HG03139 (cell line): Measurements from ENCODE around the gene MCTP2.

ENCODE experiments used
- ATAC-seq: cut with Tn5 transposase; IDR thresholded peaks from one replicate; pipeline ENCODE4 v1.9.1; 2021; ENCODE audit not compliant: unreplicated experiment

Gene MCTP2

DNA sequence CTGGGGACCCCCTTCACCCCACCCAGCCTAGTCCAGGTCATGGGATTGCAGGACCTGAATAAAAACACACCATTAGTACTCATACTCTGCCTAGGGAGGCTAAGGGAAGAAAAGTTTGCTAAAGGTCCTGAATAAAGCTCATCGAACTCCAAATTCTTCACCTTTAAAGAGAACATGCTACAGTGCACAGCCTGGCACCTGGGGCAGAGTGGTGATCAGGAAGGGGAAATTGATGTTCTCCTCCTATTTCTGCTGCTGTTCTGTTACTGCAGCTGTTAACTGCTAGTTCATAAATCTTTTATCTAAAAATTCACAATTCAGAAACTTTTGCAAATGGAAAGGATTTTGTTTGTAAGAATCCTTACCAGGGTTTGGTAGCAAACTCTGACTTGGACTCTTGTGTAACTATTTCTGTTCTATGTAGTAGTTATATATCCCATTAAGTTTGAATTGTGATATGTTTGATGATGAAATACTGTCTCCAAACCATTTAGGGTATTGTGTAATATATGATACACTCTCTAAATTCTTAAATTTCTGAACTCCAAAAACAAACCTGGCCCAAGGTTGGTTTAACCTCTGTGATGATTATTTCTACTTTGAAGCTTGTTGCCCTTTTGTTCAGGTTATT, 27.9 kb downstream of the MCTP2 start:
- ATAC-seq: no peak

DNA sequence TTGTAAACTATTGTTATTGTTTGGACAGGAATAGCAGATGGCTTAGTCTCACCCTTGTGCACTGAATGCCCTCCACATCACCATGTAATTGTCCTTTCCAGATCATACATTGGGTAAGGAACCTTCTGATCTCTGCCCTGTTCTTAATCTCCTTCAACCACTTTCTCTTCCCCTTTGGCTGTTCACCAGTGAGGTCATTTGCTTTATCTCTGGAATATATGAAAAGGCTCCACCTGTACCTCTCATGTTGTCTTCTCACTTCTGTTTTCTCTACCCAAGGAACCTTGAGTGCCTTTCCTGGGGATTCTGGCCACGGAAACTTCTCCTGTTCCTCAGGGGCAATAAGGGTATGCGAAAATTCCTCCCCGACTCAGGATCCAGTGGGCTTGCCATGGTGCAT, 28.5 kb downstream of the MCTP2 start:
- no peak for ATAC-seq

DNA sequence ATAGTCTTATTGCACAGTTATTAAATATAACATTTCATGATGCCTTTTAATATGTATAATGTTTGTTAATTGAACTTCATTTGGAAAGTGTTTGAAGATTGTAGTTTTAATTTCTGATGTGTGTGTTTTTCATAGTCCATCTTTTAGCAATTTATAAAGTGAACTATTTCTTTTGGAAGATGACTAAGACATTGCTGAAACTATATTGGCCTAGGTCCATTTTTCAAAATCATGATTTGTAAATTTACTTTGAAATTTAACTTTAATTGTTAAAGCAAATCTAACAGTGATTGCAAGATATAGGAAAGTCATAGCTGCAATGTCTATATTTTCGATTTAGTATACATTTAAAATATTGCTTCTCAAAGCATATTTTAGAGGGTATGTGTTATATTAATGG, 30.8 kb downstream of the MCTP2 start:
- no peak for ATAC-seq

DNA sequence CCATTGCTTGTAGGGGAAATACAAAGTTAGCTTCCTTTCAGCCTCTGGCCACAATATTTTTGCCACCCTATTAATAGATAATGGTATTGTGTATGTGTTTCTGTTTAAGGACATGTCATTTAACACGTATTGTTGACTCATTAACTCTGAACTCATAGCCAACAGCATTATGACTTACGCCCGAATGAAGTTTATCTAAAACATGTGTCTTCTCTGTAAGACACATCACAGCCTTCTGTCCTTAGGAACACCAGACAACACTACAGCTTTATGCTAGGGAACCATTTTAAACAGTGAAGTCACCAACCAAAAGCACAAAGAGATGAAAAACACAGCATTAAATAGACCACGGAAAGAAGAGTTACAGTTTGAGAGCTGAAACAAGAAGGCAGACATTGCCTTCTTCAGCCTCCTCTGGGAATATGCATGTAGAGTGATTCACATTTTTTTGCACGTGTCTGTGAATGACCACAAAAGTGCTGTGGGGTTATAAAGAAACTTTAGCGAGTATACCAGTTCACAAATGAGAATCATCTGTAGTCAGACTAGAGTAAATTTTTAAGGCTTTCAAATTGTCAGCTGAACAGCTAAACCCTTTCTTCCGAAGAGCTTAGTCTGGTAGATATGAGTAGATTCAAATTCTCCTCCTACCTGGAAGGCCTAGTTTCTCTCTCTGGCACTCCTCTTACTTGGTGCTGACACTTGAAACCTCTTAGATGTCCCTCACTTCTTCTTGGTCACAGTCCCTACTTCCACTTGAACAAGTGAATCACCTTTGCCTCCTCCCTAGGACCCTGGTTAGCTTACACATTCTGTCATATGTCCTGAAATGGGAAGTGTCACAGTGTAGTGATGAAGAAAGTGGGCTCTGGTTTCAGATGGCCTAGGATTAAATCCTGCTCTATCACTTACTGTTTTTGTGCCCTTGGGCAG, 32.2 kb downstream of the MCTP2 start:
- ATAC-seq: peak; percentile 64

DNA sequence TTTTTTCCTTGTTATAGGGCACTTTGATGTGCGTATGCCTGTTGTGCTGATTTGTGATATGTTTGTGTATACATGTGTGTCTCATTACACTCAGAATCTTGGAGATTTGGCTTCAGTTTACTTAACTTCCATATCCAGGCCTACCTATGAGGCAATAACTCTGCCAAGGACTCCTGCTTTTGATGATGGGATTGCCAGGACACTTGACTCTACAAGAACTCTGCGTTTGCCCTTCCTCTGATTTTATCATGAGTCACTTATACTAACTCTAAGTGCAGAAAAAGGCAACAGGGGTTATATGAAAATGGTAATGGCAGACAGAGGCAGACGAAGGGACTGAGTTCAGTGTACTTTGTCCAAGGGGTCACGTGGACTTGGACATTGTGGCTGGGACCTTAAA, 33.6 kb downstream of the MCTP2 start:
- no peak for ATAC-seq

DNA sequence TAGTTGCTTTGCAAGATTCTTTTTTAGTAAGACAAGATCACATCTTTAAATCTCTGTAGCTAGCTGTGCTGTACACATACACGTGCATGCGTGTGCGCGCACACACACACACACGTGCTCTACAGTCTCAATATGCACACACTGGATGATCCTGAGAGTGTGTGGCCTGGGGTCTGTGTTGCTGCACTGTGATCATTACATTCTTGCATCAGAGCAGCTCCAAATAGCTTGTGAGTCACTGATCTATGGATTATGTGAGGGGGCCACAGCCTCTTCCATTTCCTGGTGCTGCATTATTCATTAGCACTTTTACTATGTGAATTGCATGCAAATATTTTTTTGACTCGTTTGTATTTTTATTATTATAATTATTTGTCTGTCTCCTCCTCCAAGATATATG, 34.6 kb downstream of the MCTP2 start:
- no peak for ATAC-seq

DNA sequence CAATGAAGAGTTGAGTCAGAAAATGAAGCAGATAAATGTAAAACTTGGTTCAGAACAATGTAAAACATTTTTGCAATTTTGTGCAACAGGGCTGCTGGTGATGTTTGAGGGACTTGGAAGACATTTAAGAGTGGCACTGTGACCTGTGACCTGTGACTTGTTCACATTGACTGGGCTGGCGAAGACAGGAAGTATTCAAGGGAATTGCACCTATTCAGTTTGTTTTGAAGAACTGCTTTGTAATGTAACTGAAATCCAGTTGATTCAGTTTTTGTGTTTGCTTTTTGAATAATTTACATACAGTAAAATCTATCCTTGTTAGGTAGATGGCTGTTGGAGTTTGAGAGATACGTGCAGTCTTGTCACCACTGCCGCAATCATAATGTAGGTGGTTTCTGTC, 35.4 kb downstream of the MCTP2 start:
- ATAC-seq: no peak

DNA sequence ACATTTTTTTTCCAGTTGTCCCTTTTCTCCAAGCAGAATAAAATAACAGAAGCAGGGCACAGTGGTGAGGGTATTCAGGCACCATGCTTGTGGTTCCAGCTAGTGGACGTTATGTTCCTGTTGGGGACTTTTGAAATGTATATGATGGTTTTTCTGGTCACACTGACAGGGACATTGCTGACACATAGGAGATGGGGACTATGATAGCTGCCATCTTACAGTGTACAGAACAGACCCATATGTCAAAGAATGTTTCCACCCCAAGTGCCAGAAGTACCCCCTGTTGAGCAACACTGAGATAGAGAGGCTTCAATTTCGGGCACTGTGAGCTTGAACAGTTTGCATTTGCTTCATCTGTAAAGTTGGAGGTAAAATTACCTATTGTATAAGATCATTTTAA, 38.6 kb downstream of the MCTP2 start:
- no peak for ATAC-seq

DNA sequence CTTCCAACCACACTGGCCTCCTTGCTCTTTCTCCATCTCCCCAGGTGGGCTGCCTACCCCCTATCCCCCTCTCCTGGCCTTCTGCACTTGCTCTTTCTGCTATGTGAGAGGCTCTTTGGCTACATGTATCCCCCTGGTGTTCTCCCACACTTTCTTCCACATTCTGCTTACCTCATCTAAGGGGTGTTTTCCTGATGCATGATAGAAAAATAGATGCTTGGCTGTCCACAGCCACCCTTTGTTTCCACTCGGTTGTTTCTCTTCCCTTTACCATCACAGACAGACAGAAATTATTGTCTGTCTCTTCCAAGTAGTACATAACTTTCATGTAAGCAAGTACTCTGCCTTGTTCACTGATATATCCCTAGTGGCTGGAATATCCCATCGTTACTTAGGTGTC, 39.2 kb downstream of the MCTP2 start:
- no peak for ATAC-seq

DNA sequence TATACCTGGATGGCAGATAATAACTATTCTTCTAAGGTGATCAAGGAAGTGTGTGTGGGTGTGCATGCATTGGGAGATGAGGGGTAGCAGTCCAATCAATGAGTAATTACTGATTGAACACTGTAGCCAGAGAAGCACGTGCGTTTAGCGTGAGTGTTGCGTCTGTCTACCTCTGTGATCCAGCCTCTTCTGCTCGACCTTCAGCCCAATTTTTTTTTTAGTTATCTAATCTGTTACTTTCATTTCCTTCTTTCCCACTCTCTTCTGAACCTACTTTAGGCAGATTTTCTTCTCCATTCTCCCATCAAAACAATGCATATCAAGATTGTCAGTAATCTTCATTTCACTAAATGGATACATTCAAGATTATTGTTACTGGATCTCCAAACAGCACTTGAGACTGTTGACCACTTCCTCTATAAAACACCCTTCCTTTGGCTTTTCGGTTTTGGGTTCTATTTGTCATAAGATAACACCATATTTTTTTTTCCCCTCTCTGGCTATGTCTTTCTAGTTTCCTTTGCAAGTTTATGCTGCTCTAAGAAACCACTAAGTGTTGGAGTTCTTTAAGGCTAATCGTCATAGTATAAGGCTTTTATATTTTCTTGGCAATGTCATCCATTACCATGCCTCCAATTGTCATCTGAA, 41.0 kb downstream of the MCTP2 start:
- peak; percentile 72 for ATAC-seq

DNA sequence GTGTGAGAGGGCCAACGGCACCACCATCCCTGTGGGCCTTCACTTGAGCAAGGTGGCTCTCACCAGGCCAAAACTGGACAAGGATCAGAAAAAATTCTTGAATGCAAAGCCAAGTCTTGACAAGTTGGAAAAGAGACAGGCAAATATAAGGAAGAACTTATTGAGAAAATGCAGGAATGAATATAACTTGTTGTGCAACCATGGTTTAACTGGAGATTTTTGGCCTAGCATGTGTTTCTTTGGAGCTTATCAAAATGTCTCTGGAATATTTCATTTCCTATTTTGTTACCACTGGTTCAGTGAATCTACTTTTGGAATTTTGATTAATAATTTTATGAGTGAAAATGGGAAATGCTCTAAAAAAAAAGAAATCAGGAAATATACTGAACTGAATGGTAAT, 42.5 kb downstream of the MCTP2 start:
- ATAC-seq: no peak

DNA sequence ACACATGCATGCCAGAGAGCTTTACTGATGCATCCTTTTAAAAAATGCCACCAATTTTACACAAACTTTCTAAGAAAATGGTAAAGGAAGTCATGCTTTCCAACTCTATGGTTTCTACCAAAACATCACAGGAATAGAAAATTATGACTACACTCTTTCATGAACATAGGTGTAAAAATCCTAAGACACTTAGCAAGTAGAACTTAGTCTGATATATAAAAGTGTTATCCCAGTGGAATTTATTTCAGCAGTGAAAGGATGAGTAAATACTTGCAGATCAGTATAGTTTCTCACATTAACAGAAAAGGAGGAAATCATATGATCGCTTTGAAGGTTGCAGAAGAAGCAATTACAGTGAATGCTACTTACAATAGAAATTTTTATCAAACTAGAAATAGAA, 43.4 kb downstream of the MCTP2 start:
- no peak for ATAC-seq

DNA sequence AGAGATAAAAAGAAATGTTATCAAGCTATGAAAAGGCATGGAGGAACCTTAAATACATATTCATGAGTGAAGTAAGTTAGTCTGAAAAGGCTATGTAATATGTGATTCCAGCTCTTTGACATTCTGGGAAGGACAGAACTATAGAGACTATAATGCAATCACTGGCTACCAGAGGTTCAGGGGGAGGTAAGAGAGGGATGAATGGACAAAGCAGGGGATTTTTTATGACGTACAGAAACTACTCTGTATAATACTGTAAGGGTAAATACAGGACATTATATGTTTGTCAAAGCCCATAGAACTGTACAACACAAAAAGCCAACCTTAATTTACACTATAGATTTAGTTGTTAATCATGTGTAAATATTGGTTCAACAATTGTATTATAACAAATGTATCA, 46.1 kb downstream of the MCTP2 start:
- no peak for ATAC-seq

DNA sequence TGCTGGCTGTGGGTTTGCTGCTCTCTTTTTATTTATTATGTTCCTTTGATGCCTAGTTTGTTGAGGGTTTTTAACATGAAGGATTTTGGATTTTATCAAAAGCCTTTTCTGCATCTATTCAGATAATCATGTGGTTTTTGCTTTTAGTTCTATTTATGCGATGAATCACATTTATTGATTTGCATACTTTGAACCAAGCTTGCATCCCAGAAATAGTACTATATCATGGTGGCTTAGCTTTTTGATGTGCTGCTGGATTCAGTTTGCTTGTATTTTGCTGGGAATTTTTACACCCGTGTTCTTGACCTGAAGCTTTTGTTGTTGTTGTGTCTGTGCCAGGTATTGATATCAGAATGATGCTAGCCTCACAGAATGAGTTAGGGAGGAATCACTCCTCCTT, 48.4 kb downstream of the MCTP2 start:
- ATAC-seq: no peak

DNA sequence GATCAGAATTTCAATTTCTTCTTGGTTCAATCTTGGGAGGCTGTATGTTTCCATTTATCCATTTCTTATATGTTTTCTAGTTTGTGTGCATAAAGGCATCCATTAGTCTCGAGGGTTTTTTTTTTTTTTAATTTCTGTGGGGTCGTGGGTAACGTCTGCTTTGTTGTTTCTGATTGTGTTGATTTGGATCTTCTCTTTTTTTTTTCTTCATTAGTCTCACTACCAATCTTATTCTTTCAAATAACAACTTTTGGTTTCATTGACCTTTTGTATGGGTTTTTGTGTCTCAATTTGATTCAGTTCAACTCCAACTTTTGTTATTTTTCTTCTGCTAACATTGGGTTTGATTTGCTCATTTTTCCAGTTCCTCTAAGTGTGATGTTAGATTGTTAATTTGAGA, 48.9 kb downstream of the MCTP2 start:
- ATAC-seq: no peak

DNA sequence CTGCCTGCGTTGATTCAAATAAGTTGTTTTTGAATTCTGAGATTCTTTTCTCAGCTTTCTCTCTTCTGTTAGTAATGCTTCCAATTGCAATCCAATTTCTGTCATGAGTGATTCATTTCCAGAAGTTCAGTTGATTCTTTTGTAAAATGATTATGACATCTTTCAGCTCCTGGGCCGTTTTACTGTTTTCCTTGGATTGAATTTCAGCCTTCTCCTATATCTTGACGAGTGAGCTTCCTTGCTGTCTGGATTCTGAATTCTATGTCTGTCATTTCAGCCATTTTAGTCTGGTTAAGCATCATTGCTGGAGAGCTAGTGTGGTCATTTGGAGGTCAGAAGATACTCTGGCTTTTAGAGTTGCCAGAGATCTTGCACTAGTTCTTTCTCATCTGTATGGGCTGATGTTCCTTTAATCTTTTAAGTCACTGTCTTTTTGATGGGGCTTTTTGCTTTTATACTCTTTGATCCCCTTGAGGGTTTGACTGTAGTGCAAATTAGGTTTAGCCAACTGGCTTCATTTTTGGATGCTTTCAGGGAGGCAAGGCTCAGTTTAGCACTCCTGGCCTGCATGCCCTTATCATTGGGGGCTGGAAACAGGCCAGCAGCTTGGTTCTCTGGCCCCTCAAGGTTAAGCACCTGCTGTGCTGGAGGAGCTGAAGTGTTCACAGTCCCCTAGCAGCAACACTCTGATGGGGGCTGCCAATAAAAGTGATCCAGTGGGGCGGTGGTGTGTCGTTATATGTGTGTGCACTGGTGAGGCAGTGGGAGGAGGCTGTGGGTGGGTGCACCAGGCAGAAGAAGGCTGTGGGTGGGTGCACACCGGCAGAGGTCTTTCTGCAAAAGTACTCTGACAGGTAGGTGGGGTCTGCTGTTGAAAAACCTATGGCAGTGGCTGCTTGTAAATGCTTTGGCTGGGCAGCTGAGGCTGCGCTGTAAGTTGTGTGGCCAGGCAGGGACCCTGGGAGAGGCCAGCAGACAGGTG, 51.2 kb downstream of the MCTP2 start:
- ATAC-seq: no peak

DNA sequence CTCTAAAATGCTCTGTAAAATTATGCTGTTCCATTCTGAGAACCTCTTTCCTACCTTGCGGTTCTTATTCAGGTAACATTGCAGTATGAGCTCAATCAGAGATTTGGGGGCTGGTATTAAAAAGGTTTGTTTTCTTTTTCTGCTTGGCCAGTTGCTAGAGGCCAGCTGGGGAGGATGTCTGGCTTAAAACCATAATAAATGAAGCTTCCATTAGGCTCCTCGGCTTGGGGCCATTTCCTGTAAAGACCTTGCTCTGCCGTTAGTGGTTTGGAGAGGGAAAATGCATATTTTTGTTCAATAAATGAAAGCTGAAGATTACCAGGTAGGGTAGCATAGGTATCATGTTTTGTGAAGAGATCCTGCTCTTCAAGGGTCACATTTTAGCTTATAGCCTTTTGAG, 55.2 kb downstream of the MCTP2 start:
- ATAC-seq: no peak

DNA sequence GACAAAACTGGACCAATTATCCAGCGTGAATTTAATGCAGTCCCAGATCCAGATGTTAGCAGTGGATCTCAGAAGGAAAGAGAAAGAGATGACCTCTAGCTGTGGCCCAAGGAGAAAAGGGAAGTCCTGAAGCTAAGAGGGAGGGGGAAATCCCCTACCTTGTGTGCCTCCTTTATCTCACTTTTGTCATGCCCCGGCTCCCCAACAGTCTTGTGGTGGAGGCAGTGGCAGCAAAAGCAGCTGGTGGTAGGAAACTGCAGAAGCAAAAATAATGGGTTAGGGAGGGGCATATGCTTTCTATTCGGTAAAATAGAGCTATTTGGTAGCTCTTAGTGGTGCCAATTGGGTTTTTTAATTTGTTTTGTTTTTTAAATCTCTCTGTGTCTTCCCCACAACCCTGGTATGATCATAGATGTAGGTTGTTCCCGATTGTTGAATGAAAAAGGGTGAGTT, 56.5 kb downstream of the MCTP2 start:
- peak; percentile 97 for ATAC-seq

DNA sequence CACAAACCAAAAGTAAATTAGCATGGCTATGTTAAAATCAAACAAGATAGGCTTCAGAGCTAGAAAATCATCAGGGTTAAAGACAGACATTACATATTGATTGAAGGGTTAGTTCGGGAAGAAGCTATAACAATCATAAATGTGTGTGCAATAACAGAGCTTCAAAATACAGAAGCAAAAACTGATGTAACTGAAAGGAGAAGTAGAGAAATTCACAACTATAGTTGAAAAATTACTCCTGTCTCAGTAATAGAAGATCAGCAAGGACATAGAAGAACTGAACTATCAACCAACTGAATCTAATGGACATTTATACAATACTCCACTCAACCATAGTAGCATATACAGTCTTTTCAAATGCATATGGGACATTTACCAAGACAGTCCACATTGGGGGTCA, 59.4 kb downstream of the MCTP2 start:
- ATAC-seq: no peak

DNA sequence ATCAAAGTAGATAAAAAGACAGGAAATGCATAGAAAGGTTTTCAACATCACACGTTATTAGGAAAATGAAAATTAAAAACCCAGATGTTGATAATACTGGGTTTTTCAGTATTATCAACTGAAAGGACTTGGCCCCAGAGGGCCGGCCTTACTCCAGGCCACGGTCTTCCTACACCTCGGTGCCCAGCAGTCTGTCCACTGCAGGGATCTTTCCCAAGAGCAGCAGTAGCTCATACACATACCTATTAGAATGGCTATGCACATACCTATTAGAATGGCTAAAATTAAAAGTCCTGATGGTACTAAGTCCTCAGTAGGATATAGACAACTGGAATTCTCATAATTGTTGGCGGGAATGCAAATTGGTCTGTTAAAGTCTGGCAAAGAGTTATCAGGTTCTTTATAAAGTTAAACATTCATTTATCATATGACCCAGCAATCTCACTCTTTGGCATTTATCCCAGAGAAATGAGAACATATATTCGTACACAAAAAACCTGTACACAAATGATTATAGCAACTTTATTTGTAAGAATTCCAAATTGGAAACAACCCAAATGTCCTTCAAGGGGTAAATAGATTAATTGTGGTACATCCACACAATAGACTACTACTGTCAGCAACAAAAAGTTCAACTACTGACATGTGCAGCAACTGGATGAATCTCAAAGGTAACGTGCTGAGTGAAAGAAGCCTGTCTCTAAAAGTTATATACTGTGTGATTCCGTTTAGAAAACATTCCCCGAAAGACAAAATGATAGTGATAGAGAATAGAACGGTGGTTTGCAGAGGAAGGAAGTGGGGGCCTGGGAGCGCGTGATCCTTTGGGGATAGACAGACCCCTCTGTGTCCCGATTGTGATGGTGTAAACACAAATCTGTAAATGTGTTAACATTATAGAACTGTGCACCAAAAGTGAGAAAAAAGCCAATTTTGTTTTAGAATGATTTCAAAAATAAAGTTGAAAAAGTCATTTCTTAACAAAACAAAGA, 62.3 kb downstream of the MCTP2 start:
- no peak for ATAC-seq
